ENCODE measurements around the gene OSTF1.
A peak's percentile ranks its signal among the peaks of the same experiment; 100 is the strongest.

The OSTF1 gene

DNA sequence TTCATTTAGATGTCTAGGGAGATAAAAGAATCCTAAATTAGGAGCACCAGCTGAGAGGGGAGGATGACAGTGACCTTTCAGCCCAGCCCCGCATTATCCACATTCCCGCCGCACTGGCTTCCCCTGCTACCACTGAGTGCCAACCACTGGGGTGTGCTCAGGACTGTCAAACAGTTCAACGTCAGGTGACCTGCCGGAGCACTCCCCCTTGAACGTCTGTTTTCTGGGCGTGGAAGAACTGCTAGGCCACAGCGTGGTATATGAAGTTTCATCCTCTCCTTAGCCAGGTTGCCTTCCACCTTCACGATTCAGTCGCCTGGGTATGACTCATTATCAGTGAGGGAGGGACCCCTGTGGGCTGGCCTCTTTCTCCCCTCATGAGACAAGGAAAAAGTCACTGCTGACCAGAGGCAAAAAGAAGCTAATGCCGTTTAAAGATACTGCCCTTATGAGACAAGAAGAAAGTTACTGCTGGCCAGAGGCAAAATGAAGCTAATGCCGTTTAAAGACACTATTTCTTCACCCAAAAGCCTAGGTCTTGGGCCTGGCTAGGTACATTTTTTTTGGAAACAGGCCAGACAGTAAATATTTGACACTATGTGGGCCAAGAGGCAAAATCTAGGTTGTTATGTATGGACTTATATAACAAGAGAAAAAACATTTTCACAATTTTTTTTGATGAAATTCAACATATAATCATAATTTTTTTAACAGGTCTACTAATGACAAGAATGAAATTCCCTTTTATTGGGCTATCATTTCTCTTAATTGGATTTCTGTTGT is 4.9 kb upstream of the OSTF1 start:
- Histone ChIP-seq H3K27ac (peak overlapping the region in 13 of 21 experiments; percentile 14 to 89 (median 59)), H3K4me3 (no peak overlapping the region)

- Histone ChIP-seq H3K4me3 (no peak overlapping the region), H3K27ac (peak overlapping the region in 12 of 21 experiments; percentile 14 to 89 (median 54))
These were observed 4.1 kb upstream of the OSTF1 start for GRCh38 chr9:75084081-75084672.

DNA sequence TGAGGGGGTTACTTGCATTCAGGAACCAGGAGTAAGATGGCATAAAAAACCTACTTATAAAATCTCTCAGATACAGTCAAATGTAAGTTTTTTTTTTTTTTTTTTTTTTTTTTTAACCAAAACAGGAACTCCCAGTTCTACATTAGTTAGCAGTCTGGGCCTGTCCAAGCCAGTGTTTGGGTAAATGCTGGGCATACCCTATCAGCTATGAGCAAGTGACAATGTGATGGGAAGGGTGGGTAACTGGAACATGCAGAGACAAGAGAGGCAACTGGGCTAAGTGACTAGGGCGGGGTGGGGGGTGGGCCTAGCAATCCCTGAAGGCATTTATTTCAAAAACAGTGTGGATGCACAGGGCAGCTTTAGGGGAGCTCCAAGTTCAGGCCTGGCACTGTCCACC is 2.7 kb upstream of the OSTF1 start:
- Histone ChIP-seq H3K4me3 (peak overlapping the region in 2 of 7 experiments; percentile 77 to 87), H3K27ac (peak overlapping the region in 15 of 21 experiments; percentile 21 to 99 (median 91))

- peak overlapping the region in 20 of 21 experiments; percentile 89 to 99 (median 95) for H3K27ac ChIP-seq
These were observed 1.6 kb upstream of the OSTF1 start for GRCh38 chr9:75086541-75087288.

GRCh38 chr9:75087289-75087823 is 958 bp upstream of the OSTF1 start:
- Histone ChIP-seq H3K4me3 (peak overlapping the region; percentile 63 to 95 (median 85)), H3K27ac (peak overlapping the region; percentile 51 to 99 (median 95))

More at GRCh38 chr9:75086541-75087288, 1.6 kb upstream of the OSTF1 start:
- peak overlapping the region; percentile 63 to 95 (median 85) for H3K4me3 ChIP-seq

GRCh38 chr9:75088646-75089372 is 495 bp downstream of the OSTF1 start:
- H3K4me3 ChIP-seq: peak overlapping the region; percentile 63 to 95 (median 85)
- peak overlapping the region; percentile 87 to 99 (median 95) for H3K27ac ChIP-seq

DNA sequence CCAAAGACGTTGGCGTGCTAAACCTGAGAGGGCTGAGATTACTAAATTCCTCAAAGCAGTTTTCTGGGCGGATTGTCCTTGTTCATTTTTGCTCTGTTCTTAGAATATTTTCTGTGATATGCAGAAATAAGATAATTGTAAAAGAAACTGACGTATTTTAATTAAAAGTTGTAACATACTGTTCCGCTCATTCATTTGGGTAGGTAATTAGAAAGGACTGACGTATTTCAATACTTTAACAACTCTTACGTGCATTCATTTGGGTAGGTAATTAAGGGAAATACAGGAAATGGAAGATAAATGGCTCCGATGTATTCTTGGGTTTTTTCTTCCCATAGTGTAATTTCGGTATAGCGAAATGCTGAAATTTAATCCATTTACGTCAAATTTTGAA is 1.1 kb downstream of the OSTF1 start:
- Histone ChIP-seq H3K4me3 (peak overlapping the region; percentile 63 to 95 (median 85)), H3K27ac (peak overlapping the region in 19 of 21 experiments; percentile 87 to 99 (median 95))

DNA sequence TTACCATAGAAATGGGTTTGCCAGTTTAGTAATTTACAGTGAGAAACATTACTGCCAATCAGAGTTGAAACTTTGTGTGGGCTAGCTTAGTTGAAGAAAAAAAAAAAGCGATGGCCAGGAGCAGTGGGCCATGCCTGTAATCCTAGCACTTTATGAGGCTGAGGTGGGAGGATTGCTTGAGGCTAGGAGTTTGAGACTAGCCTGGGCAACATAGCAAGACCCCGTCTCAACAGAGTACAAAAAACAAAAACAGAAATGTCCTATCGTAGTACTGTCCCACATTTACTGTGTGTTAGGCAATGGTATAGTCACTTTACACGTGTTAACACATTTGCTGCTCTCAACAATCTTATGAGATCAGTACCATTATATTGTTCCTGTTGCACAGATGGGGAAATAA is 2.3 kb downstream of the OSTF1 start:
- Histone ChIP-seq H3K4me3 (no peak overlapping the region), H3K27ac (peak overlapping the region in 1 of 21 experiments; percentile 30)

GRCh38 chr9:75092766-75093165 is 4.5 kb downstream of the OSTF1 start:
- H3K4me3 ChIP-seq: no peak overlapping the region
- no peak overlapping the region for H3K27ac ChIP-seq

GRCh38 chr9:75096796-75097195 is 8.5 kb downstream of the OSTF1 start:
- H3K27ac ChIP-seq: no peak overlapping the region
- H3K4me3 ChIP-seq: no peak overlapping the region

GRCh38 chr9:75101004-75101588 is 12.8 kb downstream of the OSTF1 start:
- Histone ChIP-seq H3K4me3 (no peak overlapping the region), H3K27ac (peak overlapping the region in 2 of 21 experiments; percentile 11 to 20)

- Histone ChIP-seq H3K4me3 (no peak overlapping the region), H3K27ac (no peak overlapping the region)
These were observed 14.0 kb downstream of the OSTF1 start for GRCh38 chr9:75102177-75102790.

DNA sequence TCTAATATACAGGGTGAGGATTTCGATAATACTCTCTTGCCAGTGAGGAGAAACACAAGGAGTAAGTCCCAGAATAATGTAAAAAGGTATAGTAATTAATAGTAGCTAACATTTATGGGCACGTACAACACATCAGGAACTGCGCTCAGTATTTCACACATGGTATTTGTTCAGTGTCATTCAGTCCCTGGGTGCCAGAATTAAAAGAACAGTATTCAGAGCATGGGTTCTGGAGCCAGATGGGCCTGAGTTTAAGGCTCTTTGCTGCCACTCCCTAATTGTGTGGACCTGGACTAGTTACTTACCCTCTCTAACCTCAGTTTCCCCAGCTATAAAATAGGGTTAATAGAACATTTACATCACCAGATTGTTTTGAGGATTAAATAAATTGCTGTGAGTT is 16.3 kb downstream of the OSTF1 start:
- peak overlapping the region in 1 of 21 experiments; percentile 50 for H3K27ac ChIP-seq
- H3K4me3 ChIP-seq: no peak overlapping the region

DNA sequence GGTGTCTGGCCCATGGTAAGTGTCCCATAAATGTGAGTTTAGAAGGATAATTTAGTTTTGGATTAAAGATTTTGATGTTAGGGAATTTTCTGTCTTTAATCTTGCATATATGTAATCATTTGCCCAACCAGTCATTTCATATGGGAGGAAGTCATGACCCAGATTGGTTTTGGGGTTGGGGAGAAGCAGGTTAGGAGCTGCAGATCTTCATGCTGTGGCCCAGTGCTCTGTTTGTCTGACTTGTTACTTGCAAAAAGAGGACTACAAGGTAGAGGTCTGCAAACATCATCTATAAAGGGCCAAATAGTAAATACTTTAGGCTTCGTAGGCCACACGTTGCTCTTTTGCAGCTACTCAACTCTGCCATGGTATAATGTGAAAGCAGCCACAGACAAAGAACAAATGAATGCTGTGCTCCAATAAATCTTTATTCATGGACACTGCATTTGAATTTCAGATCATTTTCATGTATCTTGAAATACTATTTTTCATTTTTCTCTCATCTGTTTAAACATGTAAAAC is 16.8 kb downstream of the OSTF1 start:
- peak overlapping the region in 2 of 21 experiments; percentile 0 to 50 for H3K27ac ChIP-seq

GRCh38 chr9:75105841-75106240 is 17.5 kb downstream of the OSTF1 start:
- H3K4me3 ChIP-seq: no peak overlapping the region
- peak overlapping the region in 4 of 21 experiments; percentile 25 to 50 (median 30) for H3K27ac ChIP-seq

More for the DNA sequence above, 16.8 kb downstream of the OSTF1 start:
- no peak overlapping the region for H3K4me3 ChIP-seq

DNA sequence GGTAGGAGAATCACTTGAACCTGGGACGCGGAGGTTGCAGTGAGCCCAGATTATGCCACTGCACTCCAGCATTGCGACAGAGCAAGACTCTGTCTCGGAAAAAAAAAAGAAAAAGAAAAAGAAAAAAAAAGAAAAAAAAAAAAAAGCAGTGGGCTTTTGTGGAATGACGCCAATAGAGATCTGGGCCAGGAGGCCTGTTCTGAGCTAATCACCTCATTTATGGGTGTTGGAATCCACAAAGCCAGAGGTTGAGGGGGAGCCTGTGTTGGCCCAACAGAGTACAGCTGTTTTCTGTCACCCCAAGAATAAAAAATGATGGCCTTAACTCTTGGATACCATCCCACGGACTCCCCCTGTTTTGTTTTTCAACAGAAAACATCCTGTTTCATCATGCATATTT is 18.5 kb downstream of the OSTF1 start:
- Histone ChIP-seq H3K27ac (peak overlapping the region in 2 of 21 experiments; percentile 7 to 30), H3K4me3 (no peak overlapping the region)

DNA sequence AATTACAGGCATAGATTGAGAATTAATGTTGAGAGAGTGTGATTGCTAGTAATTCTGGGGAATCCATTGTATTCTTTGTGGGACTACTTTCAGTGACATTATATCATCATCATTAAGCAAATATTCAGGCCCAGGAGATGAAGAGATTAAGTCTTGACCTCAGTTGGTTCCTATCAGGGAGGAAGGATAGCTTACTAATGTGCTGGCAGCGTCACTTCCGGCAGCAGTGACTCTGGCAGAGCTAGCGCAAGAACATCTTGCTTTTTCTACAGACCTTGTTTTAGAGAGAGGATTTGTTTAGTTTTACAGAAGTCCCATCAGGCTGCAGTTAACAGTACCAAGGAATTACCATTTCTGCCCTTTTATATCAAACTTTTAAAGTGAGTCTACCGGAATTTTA is 20.3 kb downstream of the OSTF1 start:
- peak overlapping the region in 3 of 21 experiments; percentile 10 to 53 (median 33) for H3K27ac ChIP-seq
- no peak overlapping the region for H3K4me3 ChIP-seq

DNA sequence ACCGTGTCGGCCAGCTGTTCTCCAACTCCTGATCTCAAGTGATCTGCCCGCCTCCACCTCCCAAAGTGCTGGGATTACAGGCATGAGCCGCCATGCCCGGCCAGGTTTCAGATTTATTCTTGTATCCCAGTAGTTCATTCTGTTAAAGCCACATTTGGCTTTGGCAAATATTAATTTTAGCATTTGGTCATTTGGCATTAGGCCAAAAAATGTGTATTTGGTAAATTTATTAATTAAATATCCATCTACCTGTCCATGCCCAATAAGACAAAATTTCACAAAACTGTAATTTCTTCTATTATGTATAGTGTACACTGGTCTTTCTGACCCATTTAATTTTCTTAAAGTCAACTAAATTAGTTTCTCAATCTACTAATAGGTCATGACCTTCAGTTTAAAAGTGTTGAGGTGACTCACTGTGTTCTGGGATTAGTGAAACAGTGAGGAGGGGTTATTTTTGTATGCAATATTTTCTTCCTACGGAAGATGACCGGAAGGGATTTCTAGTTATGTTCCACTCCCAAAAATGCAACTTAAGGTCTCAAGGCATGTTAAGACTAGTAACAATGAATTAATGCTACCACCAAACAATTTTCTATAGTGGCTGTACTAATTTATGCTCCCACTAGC is 21.0 kb downstream of the OSTF1 start:
- Histone ChIP-seq H3K4me3 (no peak overlapping the region), H3K27ac (peak overlapping the region in 4 of 21 experiments; percentile 10 to 53 (median 23))
